HEK293T (cell line): ENCODE measurements around the gene SFI1.

Source experiments
- CTCF ChIA-PET: fragments of 350-600 bp; formaldehyde crosslinking; extraction: SDS; loops from one replicate; lab custom pipeline; 2021; ENCODE audit warnings: antibody characterized with exemption, inconsistent platforms; lab: Yijun Ruan, JAX
- POLR2A ChIA-PET: fragments of 350-600 bp; formaldehyde crosslinking; extraction: SDS; loops from one replicate; lab custom pipeline; 2020; ENCODE audit warnings: antibody characterized with exemption, inconsistent platforms; lab: Yijun Ruan, JAX
- DNase-seq: peaks from one replicate; pipeline ENCODE4 v3.0.0; 2012; ENCODE audit warnings: mixed read lengths; ENCODE audit errors: extremely low spot score
- ARNT ChIP-seq: fragments of 450-650 bp; IDR thresholded peaks from 2 replicates; pipeline ENCODE4 v1.6.1; 2017; ENCODE audit warnings: mild to moderate bottlenecking
- BHLHE40 ChIP-seq: fragments of 450-650 bp; IDR thresholded peaks from 2 replicates; pipeline ENCODE4 v1.6.1; 2016; ENCODE audit warnings: mild to moderate bottlenecking, moderate library complexity, borderline replicate concordance
- CTBP1 ChIP-seq: fragments of 450-650 bp; IDR thresholded peaks from 2 replicates; pipeline ENCODE4 v1.6.1; 2016; ENCODE audit warnings: borderline replicate concordance
- ELF4 ChIP-seq: fragments of 450-650 bp; IDR thresholded peaks from 2 replicates; pipeline ENCODE4 v1.6.1; 2017; ENCODE audit warnings: antibody characterized with exemption
- FOXA1 ChIP-seq: fragments of 450-650 bp; IDR thresholded peaks from 2 replicates; pipeline ENCODE4 v1.6.1; 2016; ENCODE audit warnings: mild to moderate bottlenecking
- FOXK2 ChIP-seq: fragments of 450-650 bp; IDR thresholded peaks from 2 replicates; pipeline ENCODE4 v1.6.1; 2016; ENCODE audit warnings: mild to moderate bottlenecking
- FOXM1 ChIP-seq: fragments of 450-650 bp; IDR thresholded peaks from 2 replicates; pipeline ENCODE4 v1.6.1; 2017; ENCODE audit warnings: mild to moderate bottlenecking, borderline replicate concordance
- HDGF ChIP-seq: fragments of 450-650 bp; IDR thresholded peaks from 2 replicates; pipeline ENCODE4 v1.6.1; 2017; ENCODE audit warnings: antibody characterized with exemption, borderline replicate concordance
- L3MBTL2 ChIP-seq: fragments of 450-650 bp; conservative IDR thresholded peaks from 2 replicates; pipeline ENCODE4 v1.6.1; 2016; ENCODE audit warnings: mild to moderate bottlenecking
- LEF1 ChIP-seq: fragments of 450-650 bp; IDR thresholded peaks from 2 replicates; pipeline ENCODE4 v1.6.1; 2017; ENCODE audit warnings: mild to moderate bottlenecking, borderline replicate concordance
- NFRKB ChIP-seq: fragments of 450-650 bp; IDR thresholded peaks from 2 replicates; pipeline ENCODE4 v1.6.1; 2016; ENCODE audit warnings: mild to moderate bottlenecking, moderate library complexity
- SP1 ChIP-seq: fragments of 450-650 bp; IDR thresholded peaks from 2 replicates; pipeline ENCODE4 v1.6.1; 2017
- SUZ12 ChIP-seq: fragments of 450-650 bp; IDR thresholded peaks from 2 replicates; pipeline ENCODE4 v1.6.1; 2016; ENCODE audit warnings: mild to moderate bottlenecking
- TARDBP ChIP-seq: fragments of 450-650 bp; IDR thresholded peaks from 2 replicates; pipeline ENCODE4 v1.6.1; 2016
- ZNF384 ChIP-seq: fragments of 450-650 bp; IDR thresholded peaks from 2 replicates; pipeline ENCODE4 v1.6.1; 2016
- TF ChIP-seq, protein P1 (sequence below): fragments of 450-650 bp; IDR thresholded peaks from 2 replicates; pipeline ENCODE4 v1.6.1; 2016

Gene SFI1

GRCh38 chr22:31612891-31613285, 116.6 kb downstream of the SFI1 start:
- ChIA-PET POLR2A (no interaction called here), CTCF (interaction anchor here (1.9 kb wide), 1 partner anchor 52 kb away, joined by 4 read pairs; no protein-coding TSS in a partner anchor)
- TF ChIP-seq CTBP1 (no peak), ARNT (no peak), FOXK2 (no peak), LEF1 (no peak), TARDBP (no peak), SP1 (no peak), ZNF384 (no peak), HDGF (no peak), FOXM1 (no peak), SUZ12 (no peak), ELF4 (no peak), L3MBTL2 (no peak), BHLHE40 (no peak), FOXA1 (no peak), NFRKB (no peak)
- TF ChIP-seq, protein P1, sequence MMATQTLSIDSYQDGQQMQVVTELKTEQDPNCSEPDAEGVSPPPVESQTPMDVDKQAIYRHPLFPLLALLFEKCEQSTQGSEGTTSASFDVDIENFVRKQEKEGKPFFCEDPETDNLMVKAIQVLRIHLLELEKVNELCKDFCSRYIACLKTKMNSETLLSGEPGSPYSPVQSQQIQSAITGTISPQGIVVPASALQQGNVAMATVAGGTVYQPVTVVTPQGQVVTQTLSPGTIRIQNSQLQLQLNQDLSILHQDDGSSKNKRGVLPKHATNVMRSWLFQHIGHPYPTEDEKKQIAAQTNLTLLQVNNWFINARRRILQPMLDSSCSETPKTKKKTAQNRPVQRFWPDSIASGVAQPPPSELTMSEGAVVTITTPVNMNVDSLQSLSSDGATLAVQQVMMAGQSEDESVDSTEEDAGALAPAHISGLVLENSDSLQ: no peak
- no peak for DNase-seq

- CTCF ChIA-PET: interaction anchor here (0.6 to 1.9 kb wide), 2 partner anchors 43 to 52 kb away, joined by 3 to 4 read pairs; no protein-coding TSS in a partner anchor
- no peak for TF ChIP-seq HDGF
- no peak for TF ChIP-seq LEF1
- TF ChIP-seq CTBP1: no peak
- TF ChIP-seq ARNT: no peak
- no peak for TF ChIP-seq TARDBP
- no peak for TF ChIP-seq BHLHE40
- no peak for TF ChIP-seq ZNF384
- no peak for TF ChIP-seq ELF4
- TF ChIP-seq SP1: no peak
- TF ChIP-seq, protein P1: no peak
- TF ChIP-seq FOXM1: no peak
- POLR2A ChIA-PET: no interaction called here
- DNase-seq: no peak
These were observed 117.1 kb downstream of the SFI1 start for GRCh38 chr22:31613286-31613903.

DNA sequence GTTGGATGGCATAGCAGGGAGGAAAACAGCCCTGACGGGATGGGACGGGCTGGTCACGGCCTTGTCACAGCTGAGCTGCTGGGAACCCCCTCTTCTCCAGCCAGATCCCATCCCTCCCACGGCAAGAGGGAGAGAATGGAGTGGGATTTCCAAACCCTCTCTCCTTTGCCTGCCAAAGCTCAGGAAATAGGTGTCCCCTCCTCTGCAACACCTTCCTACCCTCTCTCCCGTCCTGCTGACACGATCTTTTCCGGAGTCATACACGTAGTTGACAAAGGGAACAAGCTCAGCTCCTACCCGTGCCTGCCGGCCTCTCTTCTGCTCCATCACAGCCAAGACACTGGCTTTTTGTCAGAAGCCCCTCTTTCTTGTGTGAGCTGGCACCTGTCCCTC, 117.6 kb downstream of the SFI1 start:
- CTCF ChIA-PET: interaction anchor here (0.6 to 1.9 kb wide), 2 partner anchors 44 to 53 kb away, joined by 3 to 4 read pairs; no protein-coding TSS in a partner anchor
- TF ChIP-seq FOXA1 (no peak), FOXM1 (no peak), SP1 (no peak), L3MBTL2 (no peak), HDGF (no peak), ARNT (no peak), SUZ12 (no peak), ELF4 (no peak), ZNF384 (no peak), CTBP1 (no peak)
- TF ChIP-seq, protein P1: no peak
- DNase-seq: no peak
- POLR2A ChIA-PET: no interaction called here

- ChIA-PET CTCF (no interaction called here), POLR2A (no interaction called here)
- no peak for TF ChIP-seq LEF1
- TF ChIP-seq ELF4: no peak
- TF ChIP-seq L3MBTL2: no peak
- TF ChIP-seq FOXA1: no peak
- no peak for TF ChIP-seq ZNF384
- TF ChIP-seq FOXK2: no peak
- no peak for TF ChIP-seq NFRKB
- TF ChIP-seq ARNT: no peak
- TF ChIP-seq TARDBP: no peak
- DNase-seq: no peak
These were observed 118.6 kb downstream of the SFI1 start for GRCh38 chr22:31614781-31615490.

- TF ChIP-seq SUZ12 (no peak), SP1 (no peak), BHLHE40 (no peak), ZNF384 (no peak), L3MBTL2 (no peak), LEF1 (no peak), FOXM1 (no peak), FOXA1 (no peak), TARDBP (no peak), NFRKB (no peak), HDGF (no peak), FOXK2 (no peak)
- DNase-seq: no peak
- ChIA-PET CTCF (no interaction called here), POLR2A (no interaction called here)
These were observed 119.1 kb downstream of the SFI1 start for GRCh38 chr22:31615491-31615860.

GRCh38 chr22:31615940-31616314, 119.6 kb downstream of the SFI1 start:
- POLR2A ChIA-PET: no interaction called here
- no peak for DNase-seq
- CTCF ChIA-PET: no interaction called here

More at GRCh38 chr22:31615940-31616314, 119.6 kb downstream of the SFI1 start:
- TF ChIP-seq TARDBP (no peak), NFRKB (no peak), FOXA1 (no peak), SUZ12 (no peak)
- TF ChIP-seq, protein P1: no peak
